ENCODE measurements around the gene GRID1.

GRCh38 chr10:86083664-86084175, 282.9 kb downstream of the GRID1 start:
- TF ChIP-seq EZH2 (IDR thresholded peaks at IDR 0.05) (no peak), FOXP2 (optimal IDR thresholded peaks at IDR 0.05; ENCODE audit: control extremely low read depth, extremely low read length, insufficient read depth) (no peak), POLR2AphosphoS5 (IDR thresholded peaks at IDR 0.05; ENCODE audit: borderline replicate concordance, low read depth, low read length) (no peak)
